ENCODE results near the gene NFATC2.
"Not testable (repeated sequence)": the region's sequence is repeated elsewhere in the genome, so short reads cannot be mapped to it uniquely, and the experiment has no call there.

The NFATC2 gene

DNA sequence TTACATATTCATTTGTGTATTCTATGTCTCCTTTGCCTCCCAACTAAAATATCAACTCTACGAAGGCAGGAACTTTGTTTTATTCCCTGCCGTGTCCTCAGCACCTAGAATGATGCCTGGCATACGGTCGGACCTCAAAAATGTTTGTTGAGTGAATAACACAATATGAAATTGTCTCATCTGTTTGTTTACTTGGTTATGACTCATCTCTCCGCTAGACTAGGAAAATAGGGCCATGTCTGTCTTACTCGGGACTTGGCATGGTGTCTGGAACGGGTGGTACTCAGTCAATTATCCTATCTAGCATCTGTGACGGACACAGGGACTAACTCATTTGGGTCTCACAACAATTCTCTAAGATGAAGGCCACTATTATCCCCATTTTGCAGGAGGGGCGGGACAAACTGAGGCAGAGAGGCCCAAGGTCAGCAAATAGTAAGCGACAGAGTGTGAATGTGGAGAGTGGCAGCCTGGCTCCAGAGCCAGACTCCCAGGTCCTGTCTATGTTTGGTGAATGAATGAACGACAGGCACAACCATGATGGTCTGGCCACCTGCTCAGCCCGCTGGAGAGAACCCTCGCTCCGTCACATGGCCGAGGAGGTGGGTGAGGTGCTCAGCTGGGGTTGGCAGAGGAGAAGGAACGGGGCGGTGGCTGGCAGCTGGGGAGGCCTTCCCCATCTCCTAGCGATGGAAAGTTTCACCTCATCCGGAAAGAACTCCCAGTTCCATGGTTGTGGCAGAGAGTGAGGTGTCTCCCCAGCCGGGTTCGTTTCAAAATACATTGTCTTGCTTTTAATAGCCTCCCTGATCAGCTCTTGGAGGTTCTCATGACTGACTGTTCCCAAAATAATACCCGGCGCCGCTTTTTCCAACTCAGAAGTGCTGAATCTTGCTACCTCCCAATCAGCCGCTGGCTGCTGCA lies 27.6 kb upstream of the NFATC2 start:
- H3K27ac ChIP-seq = no peak overlapping the region
- H3K9ac ChIP-seq = no peak overlapping the region

DNA sequence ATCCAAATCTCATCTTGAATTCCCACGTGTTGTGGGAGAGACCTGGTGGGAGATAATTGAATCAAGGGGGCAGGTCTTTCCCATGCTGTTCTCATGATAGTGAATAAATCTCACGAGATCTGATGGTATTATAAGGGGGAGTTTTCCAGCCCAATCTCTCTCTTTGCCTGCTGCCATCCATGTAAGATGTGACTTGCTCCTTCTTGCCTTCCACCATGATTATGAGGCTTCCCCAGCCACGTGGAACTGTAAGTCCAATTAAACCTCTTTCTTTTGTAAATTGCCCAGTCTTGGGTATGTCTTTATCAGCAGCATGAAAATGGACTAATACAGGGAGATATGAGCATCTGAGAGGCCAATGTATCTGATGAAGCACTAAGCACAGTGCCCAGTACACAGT lies 26.0 kb upstream of the NFATC2 start:
- H3K36me3 ChIP-seq, H3K27ac ChIP-seq, H3K9me3 ChIP-seq, H3K4me2 ChIP-seq, H3K4me1 ChIP-seq, H4K20me1 ChIP-seq, H3K4me3 ChIP-seq, H3K9ac ChIP-seq: not testable (repeated sequence)
- H3K27me3 ChIP-seq = peaks cover 25% of the 10 kb centered on the region

More for the DNA sequence above, 27.6 kb upstream of the NFATC2 start:
- Histone ChIP-seq H3K4me3 (no peak overlapping the region), H3K36me3 (no peaks in the 10 kb centered on the region), H3K4me1 (no peaks in the 10 kb centered on the region; the same call in 1 of the 2 replicates), H3K27me3 (peaks cover 10% of the 10 kb centered on the region), H3K9me3 (peaks cover 12% of the 10 kb centered on the region), H4K20me1 (no peaks in the 10 kb centered on the region), H3K4me2 (no peak overlapping the region)
- no peak for TF ChIP-seq Cebpa-rat (IDR thresholded peaks at IDR 0.05)

DNA sequence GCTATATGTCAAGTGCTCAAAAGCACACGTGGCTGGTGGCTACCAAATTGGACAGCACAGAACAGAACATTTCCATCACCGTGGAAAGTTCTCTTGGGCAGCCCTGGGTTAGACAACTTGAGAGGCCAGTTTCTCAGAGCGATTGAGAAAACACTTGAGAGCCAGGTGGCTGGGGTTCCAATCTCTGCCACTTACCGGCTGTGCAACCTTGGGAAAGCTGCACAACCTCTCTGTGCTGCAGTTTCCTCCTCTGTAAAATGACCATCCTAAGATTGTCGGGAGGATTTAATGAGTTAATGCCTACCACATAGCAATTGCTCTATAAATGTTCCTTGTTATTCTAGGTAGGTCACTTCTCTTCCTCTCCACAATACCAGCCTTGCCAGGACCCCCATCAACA lies 25.1 kb upstream of the NFATC2 start:
- H4K20me1 ChIP-seq = peaks cover 13% of the 10 kb centered on the region
- no peak overlapping the region for H3K4me2 ChIP-seq
- H3K9ac ChIP-seq = no peak overlapping the region
- H3K9me3 ChIP-seq = peaks cover 7% of the 10 kb centered on the region
- no peak overlapping the region for H3K27ac ChIP-seq
- peaks cover 6% of the 10 kb centered on the region for H3K4me1 ChIP-seq
- peaks cover 34% of the 10 kb centered on the region for H3K27me3 ChIP-seq
- TF ChIP-seq Cebpa-rat (IDR thresholded peaks at IDR 0.05) = no peak
- H3K4me3 ChIP-seq = no peak overlapping the region
- no peaks in the 10 kb centered on the region for H3K36me3 ChIP-seq

DNA sequence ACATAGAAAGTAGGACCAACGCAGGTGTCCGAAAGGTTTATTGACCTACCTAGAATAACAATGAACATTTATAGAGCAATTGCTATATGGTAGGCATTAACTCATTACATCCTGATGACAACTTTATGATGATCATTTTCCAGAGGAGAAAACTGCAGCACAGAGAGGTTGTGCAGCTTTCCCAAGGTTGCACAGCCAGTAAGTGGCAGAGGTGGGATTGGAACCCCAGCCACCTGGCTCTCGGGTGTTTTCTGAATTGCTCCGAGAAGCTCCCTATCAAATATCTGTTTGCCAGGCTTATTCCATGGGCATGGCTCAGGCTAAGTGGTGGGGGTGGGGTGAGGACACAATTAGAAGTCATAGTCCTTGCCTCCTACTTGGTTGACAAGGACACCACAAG lies 24.1 kb upstream of the NFATC2 start:
- no peak for TF ChIP-seq Cebpa-rat (IDR thresholded peaks at IDR 0.05)
- H4K20me1 ChIP-seq = peaks cover 23% of the 10 kb centered on the region
- no peaks in the 10 kb centered on the region for H3K36me3 ChIP-seq
- H3K9ac ChIP-seq = no peak overlapping the region
- H3K27me3 ChIP-seq = peaks cover 44% of the 10 kb centered on the region
- H3K9me3 ChIP-seq = peaks cover 7% of the 10 kb centered on the region
- H3K27ac ChIP-seq = no peak overlapping the region
- H3K4me1 ChIP-seq = peaks cover 13% of the 10 kb centered on the region
- H3K4me2 ChIP-seq = no peak overlapping the region
- H3K4me3 ChIP-seq = no peak overlapping the region

DNA sequence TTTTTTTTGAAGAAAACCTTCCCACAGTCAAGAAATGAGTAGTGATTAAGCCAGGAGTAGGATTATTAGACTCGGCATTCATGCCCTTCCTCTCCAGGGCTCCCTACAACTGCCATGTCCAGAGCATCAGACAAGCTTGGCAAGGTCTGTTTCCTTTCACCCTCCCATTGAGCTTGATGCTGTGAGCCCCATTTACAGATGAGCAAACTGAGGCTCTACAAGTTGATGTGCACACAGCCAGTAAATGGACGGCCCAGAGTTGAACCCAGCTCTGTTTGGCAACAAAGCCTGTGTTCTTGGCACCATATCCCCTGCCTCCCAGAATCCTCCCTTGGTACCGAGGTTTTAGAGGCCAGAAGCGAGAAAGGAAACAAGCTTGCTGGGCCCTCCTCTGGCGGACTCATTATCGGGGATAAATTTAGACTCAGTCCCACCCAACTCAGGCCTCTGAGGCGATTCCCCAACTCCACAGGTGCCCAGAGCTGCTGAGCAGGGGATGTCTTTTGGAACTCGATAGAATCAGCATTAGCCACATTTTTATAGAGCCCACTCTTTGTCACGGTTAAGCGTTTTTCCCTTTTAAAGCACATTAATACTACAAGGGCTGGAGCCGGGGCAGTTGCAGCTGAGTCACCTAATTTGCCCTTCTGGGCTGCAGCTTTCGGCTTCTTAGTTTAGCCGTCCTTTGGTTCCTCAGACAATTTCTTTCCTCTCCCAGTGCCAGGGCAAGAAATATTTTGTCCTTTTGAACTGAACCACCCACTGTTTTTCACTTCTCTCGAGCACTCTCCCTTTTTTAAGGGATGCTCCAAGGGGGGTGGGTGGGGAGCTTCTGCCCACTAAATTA lies 23.0 kb upstream of the NFATC2 start:
- H3K4me3 ChIP-seq = no peak overlapping the region
- no peak overlapping the region for H3K27ac ChIP-seq
- H3K27me3 ChIP-seq = peaks cover 55% of the 10 kb centered on the region
- no peak overlapping the region for H3K4me2 ChIP-seq
- TF ChIP-seq Cebpa-rat (IDR thresholded peaks at IDR 0.05) = no peak
- H3K9me3 ChIP-seq = peaks cover 7% of the 10 kb centered on the region
- H3K9ac ChIP-seq = no peak overlapping the region
- peaks cover 24% of the 10 kb centered on the region for H4K20me1 ChIP-seq
- H3K4me1 ChIP-seq = peaks cover 13% of the 10 kb centered on the region
- no peaks in the 10 kb centered on the region for H3K36me3 ChIP-seq

DNA sequence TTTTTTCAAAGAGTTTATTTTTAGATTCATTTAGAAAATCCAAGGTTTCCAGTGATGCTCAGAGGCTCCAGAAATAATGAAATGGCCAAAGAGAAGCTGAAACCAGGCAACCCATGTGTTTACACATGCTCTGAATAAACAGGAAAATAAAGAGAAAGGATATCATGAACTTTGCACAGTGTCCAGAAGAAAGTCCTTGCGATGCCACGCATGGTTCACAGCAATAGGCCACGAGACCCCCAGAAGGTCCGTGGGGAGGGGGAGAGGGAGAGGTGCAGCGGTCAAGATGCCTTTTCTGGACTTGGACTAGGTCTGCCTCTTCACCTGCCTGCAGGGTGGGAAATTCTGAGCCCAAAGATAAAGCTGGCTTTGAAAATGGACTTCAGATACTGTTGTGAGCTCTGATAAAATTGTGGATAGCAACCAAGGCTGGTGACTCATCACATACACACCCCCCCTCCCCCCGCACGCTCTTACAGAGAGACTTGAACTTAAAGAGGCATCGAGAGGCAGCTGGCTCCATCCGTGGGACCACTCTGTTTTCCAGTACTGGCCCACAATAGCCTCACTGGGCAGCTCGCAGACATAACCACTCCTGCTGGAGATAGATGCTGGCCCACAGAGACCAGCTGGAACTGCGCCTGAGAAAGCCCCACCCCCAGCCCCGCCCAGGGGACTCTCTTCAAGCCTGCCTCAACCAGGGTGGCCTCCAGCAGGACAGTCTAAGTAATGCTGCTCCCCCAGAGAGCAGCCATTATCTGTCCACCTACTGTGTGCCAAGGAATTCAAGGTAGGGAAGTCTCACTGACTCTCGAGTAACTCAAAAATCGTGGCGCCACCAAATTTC lies 21.2 kb upstream of the NFATC2 start:
- Histone ChIP-seq H3K9me3 (peaks cover 7% of the 10 kb centered on the region), H3K9ac (no peak overlapping the region), H3K36me3 (no peaks in the 10 kb centered on the region), H3K4me2 (no peak overlapping the region), H3K27ac (no peak overlapping the region), H3K4me1 (peaks cover 13% of the 10 kb centered on the region), H4K20me1 (peaks cover 24% of the 10 kb centered on the region), H3K4me3 (no peak overlapping the region), H3K27me3 (peaks cover 71% of the 10 kb centered on the region)
- TF ChIP-seq Cebpa-rat (IDR thresholded peaks at IDR 0.05) = no peak

DNA sequence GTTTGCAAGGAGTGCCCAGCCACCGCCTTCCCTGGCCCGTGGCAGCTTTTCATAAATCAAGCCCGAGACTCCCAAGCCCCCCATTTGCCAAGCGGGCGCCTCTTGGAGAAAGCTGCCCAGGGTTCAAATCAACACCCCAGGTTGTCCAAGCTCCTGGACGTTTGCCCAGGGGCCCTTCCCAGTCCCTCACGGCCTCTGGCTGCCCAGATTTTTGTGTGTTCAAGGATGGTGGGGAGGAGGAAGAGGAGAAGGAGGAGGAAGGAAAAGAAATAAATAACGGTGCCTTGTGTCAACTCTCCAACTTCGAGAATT lies 20.6 kb upstream of the NFATC2 start:
- H3K9me3 ChIP-seq = peaks cover 1% of the 10 kb centered on the region
- peak overlapping the region; percentile 55 for H3K4me3 ChIP-seq
- H4K20me1 ChIP-seq = peaks cover 24% of the 10 kb centered on the region
- H3K27ac ChIP-seq = no peak overlapping the region
- H3K36me3 ChIP-seq = no peaks in the 10 kb centered on the region
- no peak for TF ChIP-seq Cebpa-rat (IDR thresholded peaks at IDR 0.05)
- H3K4me1 ChIP-seq = peaks cover 13% of the 10 kb centered on the region
- H3K4me2 ChIP-seq = peak overlapping the region; percentile 78
- peaks cover 71% of the 10 kb centered on the region for H3K27me3 ChIP-seq
- H3K9ac ChIP-seq = no peak overlapping the region

DNA sequence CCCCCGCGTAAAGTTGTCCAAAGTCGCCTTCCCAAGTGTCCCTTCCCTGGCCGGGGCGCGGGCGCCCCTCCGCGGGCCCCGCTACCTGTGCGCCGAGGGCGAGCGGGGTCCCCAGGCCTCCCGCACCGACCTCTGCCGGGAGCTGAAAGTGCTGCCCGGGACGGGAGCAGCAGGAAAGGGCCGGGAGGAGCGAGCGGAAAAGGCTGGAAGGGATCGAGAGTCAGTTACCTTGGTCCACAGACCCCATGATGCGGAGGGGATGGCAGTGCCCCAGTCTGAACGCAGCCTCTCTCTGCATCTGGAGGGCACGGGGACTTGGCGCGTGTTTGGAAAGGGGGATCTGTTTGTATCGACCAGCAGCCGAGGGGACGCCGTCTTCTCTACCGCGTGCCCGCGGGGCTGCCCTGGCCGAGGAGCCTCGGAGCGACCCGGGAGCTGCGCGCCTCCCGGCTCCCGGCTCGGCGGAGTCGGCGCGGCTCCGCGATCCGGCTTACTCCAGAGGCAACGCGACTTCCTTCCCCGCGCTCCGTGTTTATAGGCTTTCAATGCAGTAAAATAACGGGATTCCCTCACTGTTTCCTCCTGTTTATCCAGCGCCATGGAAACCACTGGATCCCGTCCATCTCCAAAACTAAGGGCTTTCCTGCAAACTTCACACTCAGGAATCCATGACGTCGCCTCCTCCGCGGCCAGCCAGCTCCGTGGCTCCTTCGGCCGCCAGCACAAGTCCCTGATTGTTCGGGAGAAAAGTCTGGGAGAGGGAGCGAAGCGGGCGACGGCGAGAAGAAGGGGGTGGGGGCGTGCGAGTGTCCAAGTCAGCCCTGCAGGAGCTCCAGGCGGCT lies 20.0 kb upstream of the NFATC2 start:
- peaks cover 24% of the 10 kb centered on the region for H4K20me1 ChIP-seq
- no peaks in the 10 kb centered on the region for H3K9me3 ChIP-seq
- peak overlapping the region; percentile 78 for H3K4me2 ChIP-seq
- H3K27me3 ChIP-seq = peaks cover 71% of the 10 kb centered on the region
- peak overlapping the region; percentile 55 for H3K4me3 ChIP-seq
- H3K9ac ChIP-seq = no peak overlapping the region
- no peaks in the 10 kb centered on the region for H3K36me3 ChIP-seq
- peaks cover 13% of the 10 kb centered on the region for H3K4me1 ChIP-seq
- no peak for TF ChIP-seq Cebpa-rat (IDR thresholded peaks at IDR 0.05)
- no peak overlapping the region for H3K27ac ChIP-seq

DNA sequence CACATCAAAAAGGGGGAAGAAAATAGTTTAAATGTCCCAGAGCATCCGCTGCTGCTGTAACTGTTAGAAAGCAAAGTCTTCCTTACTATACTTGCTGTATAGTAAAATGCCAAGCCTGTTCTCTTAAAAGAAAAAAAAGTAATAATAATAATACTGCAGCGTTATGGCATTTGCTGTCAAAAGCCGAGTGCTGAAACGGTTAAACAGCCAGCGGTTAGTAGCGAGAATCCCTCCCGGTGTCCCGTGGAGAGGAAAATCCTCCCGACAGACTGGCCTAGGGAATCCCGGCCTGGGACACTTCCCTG lies 19.5 kb upstream of the NFATC2 start:
- peaks cover 24% of the 10 kb centered on the region for H4K20me1 ChIP-seq
- H3K9me3 ChIP-seq = no peaks in the 10 kb centered on the region
- H3K27me3 ChIP-seq = peaks cover 71% of the 10 kb centered on the region
- TF ChIP-seq Cebpa-rat (IDR thresholded peaks at IDR 0.05) = no peak
- H3K4me1 ChIP-seq = peaks cover 13% of the 10 kb centered on the region
- H3K4me3 ChIP-seq = peak overlapping the region; percentile 55
- H3K27ac ChIP-seq = no peak overlapping the region
- no peaks in the 10 kb centered on the region for H3K36me3 ChIP-seq
- H3K4me2 ChIP-seq = peak overlapping the region; percentile 78
- no peak overlapping the region for H3K9ac ChIP-seq

Measured in BLaER1 (cell line).